CD4-positive, alpha-beta T cell treated with Interleukin-6 for 4 hours (primary cell): ENCODE measurements around the gene SHC2.
"Not testable (repeated sequence)": the region's sequence is repeated elsewhere in the genome, so short reads cannot be mapped to it uniquely, and the experiment has no call there.

Experiments used
- DNase-seq: peaks from one replicate; pipeline ENCODE4 v3.0.0-alpha.2; 2020; ENCODE audit warnings: mixed read lengths

SHC2 gene

DNA sequence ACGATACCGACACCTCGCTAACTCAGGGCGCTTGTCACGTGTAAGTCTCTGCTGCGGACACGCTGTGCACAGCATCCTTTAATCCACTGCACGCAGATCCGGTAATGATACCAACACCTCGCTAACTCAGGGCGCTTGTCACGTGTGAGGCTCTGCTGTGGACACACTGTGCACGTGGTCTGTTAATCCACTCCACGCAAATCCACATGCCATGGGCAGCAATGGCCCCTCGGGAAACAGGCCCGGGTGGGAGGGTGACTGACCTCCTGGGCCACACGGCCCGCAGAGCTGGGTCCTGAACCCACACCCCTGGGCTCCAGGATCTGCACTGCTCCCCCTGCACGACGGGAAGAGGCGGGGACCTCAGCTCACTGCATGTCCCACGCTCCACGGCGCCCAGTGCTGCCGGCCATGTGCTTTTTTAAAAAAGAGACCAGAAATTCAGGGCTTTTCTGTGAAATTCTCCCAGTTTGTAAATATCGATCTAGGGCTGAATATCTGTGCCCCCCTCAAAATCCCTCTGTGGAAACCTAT lies 16.1 kb downstream of the SHC2 start:
- no peak for DNase-seq

- no peak for DNase-seq
Measured at GRCh38 chr19:443005-443404, 17.8 kb downstream of the SHC2 start.

DNA sequence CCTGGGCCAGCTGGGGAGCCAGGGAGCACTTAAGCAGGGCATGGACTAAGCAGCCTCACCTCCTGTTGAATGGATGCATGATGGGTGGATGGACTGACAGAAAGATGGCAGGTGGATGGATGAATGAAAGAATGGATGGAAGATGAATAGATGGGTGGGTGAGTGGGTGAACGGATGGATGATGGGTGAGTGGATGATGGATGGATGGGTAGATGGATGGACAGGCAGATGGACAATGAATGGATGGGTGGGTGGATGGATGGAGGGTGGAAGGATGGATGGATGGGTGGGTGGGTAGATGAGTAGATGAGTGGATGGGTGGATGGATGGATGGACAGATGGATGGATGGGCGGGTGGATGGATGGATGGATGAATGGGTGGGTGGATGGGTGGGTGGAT lies 18.7 kb downstream of the SHC2 start:
- DNase-seq = no peak

- DNase-seq = no peak
Measured at GRCh38 chr19:441213-441836, 19.5 kb downstream of the SHC2 start.

GRCh38 chr19:440391-441212 lies 20.2 kb downstream of the SHC2 start:
- no peak for DNase-seq

DNA sequence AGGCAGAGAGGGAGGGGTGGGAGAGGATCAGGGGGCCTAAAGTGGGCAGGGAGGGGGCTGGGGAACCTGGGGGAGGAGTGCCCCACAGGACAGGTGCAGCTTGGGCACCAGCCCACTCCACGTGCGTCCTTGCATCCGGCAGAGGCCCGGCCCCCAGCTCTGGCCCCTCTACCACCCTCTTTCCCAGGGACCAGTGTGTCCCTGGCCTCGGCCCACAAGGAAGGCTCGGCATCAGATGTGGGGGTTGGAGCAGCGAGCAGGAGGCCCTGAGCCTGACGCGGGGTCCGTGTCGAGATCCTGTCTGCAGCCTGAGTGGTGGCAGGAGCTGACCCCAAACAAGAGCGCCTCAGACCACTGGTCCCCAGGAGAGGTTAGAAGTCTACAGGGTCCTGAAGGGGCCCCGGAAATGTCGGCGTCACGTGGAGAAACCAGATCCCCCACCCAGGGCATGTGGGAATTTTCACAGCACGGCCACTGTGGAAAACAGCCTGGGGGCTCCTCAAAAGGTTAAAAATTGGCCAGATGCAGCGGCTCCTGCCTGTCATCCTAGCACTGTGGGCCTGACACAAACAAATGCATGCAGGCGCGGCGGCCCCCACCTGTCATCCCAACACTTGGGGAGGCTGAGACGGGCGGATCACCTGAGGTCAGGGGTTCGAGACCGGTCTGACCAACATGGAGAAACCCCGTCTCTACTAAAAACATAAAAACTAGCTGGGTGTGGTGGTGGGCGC lies 21.5 kb downstream of the SHC2 start:
- no peak for DNase-seq

- no peak for DNase-seq
Measured at GRCh38 chr19:438416-438958, 22.3 kb downstream of the SHC2 start.

DNA sequence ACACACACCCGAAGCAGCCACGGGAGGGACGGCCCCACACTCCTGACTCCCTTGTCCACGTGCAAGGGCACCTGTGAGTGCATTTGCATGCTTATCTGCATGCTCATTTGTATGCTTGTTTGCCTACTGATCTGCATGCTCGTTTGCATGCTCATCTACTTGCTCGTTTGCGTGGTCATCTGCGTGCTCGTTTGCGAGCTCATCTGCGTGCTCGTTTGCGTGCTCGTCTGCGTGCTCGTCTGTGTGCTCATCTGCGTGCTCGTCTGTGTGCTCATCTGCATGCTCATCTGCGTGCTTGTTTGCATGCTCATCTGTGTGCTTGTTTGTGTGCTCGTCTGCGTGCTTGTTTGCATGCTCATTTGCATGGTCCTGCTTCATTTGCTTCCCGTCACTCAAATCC lies 23.8 kb downstream of the SHC2 start:
- DNase-seq = no peak

DNA sequence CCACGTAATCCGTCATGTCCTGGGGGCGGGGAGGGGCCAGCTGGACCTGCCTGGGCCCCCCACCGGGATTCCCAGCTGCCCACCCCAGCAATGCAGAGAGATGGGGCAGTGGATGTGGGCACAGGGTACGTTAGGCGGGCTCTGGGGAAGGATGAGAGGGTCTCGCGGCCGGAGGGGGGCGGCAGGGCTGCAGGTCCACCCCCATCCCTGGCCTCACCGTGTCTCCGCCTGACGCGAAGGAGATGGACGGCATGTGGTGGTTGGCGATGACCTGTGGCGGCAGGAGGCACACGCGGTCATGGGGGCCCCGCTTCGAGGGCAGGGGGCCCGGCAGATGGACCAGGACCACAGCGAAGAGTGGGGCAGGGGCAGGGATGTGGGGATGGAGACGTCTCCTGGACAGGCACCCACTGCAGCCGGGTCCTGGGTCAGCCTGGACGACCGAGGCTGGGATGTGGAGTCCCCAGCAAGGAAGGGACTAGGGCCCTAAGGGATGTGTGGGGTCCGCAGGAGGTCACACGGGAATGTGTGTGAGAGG lies 24.4 kb downstream of the SHC2 start:
- no peak for DNase-seq

- DNase-seq = no peak
Measured at GRCh38 chr19:435707-436412, 25.0 kb downstream of the SHC2 start.

DNA sequence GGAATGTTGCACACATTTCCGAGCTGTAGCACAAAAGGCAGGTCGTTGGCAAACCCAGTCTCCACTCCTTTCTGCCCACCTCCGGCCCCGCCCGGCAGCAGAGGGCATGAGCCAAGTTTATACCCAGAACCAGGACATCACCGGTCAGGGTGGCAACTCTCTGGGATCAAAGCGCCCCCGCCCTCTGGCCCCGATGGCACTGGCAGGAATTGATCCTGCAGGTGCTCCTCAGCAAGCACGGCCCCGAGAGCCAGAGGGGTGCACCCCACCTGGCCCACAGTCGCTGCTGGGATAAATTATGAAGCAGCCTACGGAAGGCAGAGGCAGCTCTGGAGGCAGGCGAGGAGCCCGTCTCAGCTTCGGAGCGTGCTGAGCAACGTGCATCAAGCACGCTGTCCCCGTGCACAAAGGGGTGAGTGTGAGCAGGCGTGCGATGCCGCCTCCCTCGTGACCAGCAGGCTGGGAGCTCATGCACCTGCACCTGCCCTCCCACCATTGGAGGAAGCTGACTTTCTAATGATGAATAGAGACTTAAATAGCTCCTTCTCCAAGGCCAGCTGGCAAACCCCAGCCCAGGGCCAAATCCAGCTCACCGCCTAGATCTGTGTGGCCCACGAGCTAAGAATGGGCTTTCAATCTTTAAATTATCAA lies 25.7 kb downstream of the SHC2 start:
- no peak for DNase-seq

DNA sequence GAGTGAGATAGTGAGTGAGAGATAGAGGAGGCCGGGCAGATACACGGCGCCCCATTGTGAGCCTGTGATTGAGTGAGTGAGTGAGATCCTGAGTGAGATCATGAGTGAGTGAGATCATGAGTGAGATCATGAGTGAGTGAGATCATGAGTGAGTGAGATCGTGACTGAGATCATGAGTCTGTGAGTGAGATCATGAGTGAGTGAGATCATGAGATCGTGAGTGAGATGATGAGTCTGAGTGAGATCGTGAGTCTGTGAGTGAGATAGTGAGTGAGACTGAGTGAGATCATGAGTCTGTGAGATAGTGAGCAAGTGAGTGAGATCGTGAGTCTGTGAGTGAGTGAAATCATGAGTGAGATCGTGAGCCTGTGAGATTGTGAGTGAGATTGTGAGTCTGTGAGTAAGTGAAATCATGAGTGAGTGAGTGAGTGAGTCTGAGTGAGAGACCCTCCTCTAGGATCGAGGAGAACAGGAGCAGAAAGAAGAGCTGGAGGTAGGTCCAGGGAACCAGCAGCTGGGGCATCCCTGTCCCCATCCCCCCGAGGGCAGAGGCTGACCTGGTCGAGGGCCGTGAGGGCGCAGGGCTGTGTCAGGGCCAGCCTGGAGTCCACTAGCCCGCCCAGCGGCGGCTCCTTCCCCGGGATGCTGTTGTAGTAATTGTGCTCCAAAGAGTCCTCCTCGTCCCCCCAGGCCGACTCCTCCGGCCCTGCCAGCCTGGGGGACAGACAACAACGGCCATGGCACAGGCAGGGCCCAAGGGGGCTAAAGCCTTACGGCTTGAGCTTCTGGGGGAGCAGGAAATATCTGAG lies 26.5 kb downstream of the SHC2 start:
- DNase-seq = no peak

- DNase-seq = no peak
Measured at GRCh38 chr19:430701-431100, 30.1 kb downstream of the SHC2 start.

DNA sequence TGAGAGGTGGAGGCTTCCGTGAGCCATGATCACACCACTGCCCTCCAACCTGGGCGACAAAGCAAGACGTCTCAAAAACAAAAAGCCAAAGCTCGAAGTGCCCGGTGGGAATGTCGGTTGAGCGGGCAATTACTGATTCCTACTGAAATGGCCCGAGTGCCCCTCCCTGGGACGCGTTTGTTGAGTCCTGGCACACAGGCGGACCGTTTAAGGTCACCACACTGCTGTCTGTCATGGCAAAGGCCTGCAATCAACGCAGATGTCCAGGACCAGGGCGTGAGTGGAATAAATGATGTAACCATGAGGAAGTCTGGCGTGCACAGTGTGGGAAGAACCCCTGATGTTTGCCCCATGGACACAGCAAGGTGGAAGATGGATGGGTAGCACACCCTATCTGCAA lies 32.7 kb downstream of the SHC2 start:
- DNase-seq = no peak

DNA sequence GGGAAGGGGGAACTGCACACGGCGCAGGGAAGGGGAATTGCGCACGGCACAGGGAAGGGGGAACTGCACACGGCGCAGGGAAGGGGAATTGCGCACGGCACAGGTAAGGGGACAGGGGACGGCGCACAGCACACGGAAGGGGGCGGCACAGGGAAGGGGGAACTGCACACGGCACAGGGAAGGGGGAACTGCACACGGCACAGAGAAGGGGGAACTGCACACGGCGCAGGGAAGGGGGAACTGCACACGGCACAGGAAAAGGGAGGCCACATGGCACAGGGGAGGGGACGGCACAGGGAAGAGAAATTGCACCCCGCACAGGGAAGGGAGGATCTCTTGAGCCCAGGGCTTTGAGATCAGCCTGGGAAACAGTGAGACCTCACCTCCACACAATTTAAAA lies 33.2 kb downstream of the SHC2 start:
- not testable (repeated sequence) for DNase-seq

DNA sequence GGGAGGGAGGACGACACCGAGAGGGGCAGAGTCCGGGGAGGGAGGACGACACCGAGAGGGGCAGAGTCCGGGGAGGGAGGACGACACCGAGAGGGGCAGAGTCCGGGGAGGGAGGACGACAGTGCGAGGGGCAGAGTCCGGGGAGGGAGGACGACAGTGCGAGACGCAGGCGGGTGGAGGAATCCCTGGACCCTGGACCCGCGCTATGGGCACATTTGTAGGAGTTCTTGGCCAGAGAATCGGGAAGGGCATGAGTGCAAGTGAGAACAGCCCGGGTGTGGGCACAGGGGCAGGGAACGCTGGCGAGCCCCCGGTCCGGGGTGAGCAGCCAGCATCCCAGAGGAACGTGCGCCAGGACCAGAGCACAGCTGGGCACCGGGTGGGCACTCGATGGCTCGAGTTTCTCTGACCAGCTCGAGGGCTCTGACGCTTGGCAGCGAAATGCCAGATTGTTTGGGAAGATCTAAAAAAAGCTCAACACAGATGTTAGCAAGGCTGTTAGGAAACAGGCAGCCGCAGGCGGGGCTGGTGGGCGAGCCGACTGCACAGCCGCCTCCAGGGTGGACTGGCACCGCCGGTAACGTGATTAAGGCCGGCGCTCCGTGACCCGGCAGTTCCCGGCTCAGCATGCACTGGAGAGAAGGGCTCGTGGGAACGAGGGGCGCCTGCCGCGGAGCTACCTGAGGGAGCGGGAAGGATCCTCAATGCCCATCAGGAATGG lies 33.9 kb downstream of the SHC2 start:
- no peak for DNase-seq

DNA sequence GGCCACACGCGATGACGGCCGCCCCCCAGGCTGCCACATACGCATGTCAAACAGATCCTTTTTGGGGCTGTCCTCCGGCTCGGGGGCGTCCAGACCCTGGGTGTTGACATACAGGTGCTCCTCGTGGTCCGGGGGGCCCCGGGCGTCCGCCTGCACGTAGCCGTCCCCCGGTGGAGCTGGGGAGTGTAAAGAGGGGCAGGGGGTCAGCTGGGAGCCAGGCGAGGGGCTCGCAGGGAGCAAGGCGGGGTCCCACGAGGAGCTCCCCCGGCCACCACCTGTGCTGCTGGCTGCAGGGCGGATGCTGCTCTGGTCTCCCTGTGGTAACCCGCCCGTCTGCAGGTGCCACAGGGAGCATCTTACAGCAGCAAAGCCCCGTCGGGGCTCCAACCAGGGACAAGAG lies 35.8 kb downstream of the SHC2 start:
- DNase-seq = no peak

GRCh38 chr19:424546-424945 lies 36.3 kb downstream of the SHC2 start:
- no peak for DNase-seq

DNA sequence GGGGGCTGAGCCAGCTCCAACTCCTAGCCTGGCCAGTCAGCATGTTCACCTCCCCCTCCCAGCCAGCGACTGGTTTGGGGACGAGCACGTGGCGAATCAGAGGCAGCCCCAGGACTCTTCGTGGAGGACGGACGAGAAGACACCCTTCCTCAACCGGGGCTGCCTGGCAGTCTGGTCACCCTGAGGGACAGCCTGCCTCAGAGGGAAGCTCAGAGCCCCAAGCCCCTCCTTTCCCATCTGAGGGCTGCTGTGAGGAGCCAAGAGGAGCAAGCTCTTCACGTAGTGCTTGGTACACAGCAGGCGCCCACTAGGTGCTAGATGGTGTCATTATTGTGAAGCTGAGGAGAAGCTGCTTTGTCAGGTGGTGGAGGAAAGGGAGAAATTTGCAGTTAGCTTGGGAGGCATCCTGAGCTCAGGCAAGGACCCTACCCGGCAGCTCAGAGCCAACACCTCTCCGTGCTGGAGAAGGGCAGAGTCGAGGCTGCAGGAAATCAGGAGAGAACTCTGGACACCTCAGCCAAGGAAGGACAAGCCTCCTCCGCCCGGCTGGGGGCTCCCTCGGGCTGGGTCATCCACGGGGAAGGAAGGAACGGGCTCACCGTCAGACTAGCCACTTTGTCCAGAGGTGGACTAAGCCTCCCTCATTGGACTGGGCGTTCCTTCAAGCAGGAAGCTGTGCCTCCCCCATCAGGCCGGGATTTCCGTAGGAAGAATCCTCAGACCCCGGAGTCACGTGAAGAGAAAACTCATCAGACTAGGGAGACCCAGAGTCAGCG lies 37.0 kb downstream of the SHC2 start:
- DNase-seq = no peak

DNA sequence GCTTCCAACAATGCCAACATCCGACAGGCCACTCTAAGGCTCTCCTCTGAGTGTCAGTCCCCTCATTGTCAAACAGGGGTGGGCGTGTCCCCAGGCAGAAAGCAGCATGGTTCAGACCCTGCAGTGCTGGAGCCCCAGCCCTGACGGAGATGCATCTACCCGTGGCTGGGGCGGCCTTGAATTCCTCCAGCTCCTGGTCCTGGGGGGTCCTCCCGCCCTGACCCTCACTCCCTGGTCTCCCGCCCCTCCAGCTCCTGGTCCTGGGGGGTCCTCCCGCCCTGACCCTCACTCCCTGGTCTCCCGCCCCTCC lies 38.0 kb downstream of the SHC2 start:
- not testable (repeated sequence) for DNase-seq
